Panc1 (cell line): ENCODE measurements around the gene LARGE2. TPM values are rescaled to one million over a fixed set of nuclear protein-coding genes. Genes with fewer than 3 reads are reported as not detected.

Experiments
- ATAC-seq: fragments of 200-7000 bp; cut with Tn5 transposase; 2 replicates; pipeline ENCODE4 v1.9.1; 2020; ENCODE audit warnings: mild to moderate bottlenecking, moderate library complexity
- BruUV-seq: library from RNA; stranded (reverse); fragments of 400-500 nt; replicated peaks from 2 replicates; lab custom pipeline; 2021; lab: Mats Ljungman, UMichigan
- CTCF ChIA-PET: fragments of 300-600 bp; sonication (Branson Sonifier 250); formaldehyde crosslinking; loops from one replicate; lab custom pipeline; 2022; ENCODE audit warnings: antibody characterized with exemption; lab: Charles Lee
- POLR2A ChIA-PET: fragments of 300-600 bp; sonication (Branson Sonifier 250); formaldehyde crosslinking; loops from one replicate; lab custom pipeline; 2022; ENCODE audit warnings: antibody characterized with exemption; lab: Charles Lee
- DNase-seq: peaks from one replicate; pipeline ENCODE4 v3.0.0-alpha.2; 2010; ENCODE audit warnings: low read depth, low spot score
- H3K27ac ChIP-seq: 2 replicates; pipeline ENCODE4 v1.5.1; 2011; ENCODE audit warnings: mild to moderate bottlenecking, low read length, inconsistent platforms
- H3K27me3 ChIP-seq: fragments of 200-500 bp; sonication (Bioruptor generic); 2 replicates; pipeline ENCODE4 v1.6.0; 2014; ENCODE audit warnings: low read length, inconsistent platforms; ENCODE audit not compliant: control insufficient read depth, insufficient read depth
- H3K36me3 ChIP-seq: fragments of 200-500 bp; sonication (Bioruptor generic); 2 replicates; pipeline ENCODE4 v1.5.1; 2014; ENCODE audit warnings: inconsistent platforms, mild to moderate bottlenecking, low read length, moderate library complexity; ENCODE audit not compliant: control insufficient read depth, insufficient read depth
- H3K4me1 ChIP-seq: 2 replicates; pipeline ENCODE4 v1.5.1; 2011; ENCODE audit warnings: inconsistent platforms, mild to moderate bottlenecking, low read length, moderate library complexity; ENCODE audit not compliant: control insufficient read depth, insufficient read depth
- H3K4me3 ChIP-seq, 2 experiments: 2 replicates each; pipeline ENCODE4 v1.5.1; 2011 to 2012; ENCODE audit warnings: low read depth in 2 of 2, low read length in 2 of 2, mild to moderate bottlenecking in 2 of 2, inconsistent platforms in 1 of 2, moderate library complexity in 1 of 2
- H3K9me3 ChIP-seq: fragments of 200-500 bp; sonication (Bioruptor generic); 2 replicates; pipeline ENCODE4 v1.5.1; 2014; ENCODE audit warnings: low read depth, mild to moderate bottlenecking, inconsistent platforms, low read length, moderate library complexity; ENCODE audit not compliant: control insufficient read depth, insufficient read depth
- POLR2AphosphoS5 ChIP-seq: IDR thresholded peaks from 2 replicates; pipeline ENCODE4 v1.6.1; 2012; ENCODE audit warnings: mild to moderate bottlenecking, low read depth, low read length, moderate library complexity
- REST ChIP-seq, 2 experiments: IDR thresholded peaks; 2 replicates each; pipeline ENCODE4 v1.6.1; 2011 to 2012; ENCODE audit warnings: low read depth in 2 of 2, control low read depth in 1 of 2, low read length in 1 of 2, mild to moderate bottlenecking in 1 of 2, moderate library complexity in 1 of 2; ENCODE audit not compliant: insufficient read depth in 1 of 2
- SIN3A ChIP-seq: IDR thresholded peaks from 2 replicates; pipeline ENCODE4 v1.6.1; 2012; ENCODE audit warnings: low read depth, mild to moderate bottlenecking, low read length, moderate library complexity, borderline replicate concordance; ENCODE audit not compliant: insufficient read depth
- TCF7L2 ChIP-seq: IDR thresholded peaks from 2 replicates; pipeline ENCODE4 v1.6.1; 2011; ENCODE audit warnings: mild to moderate bottlenecking, low read depth, low read length, inconsistent platforms
- in situ Hi-C: cut with HindIII; loops from 2 replicates; pipeline ENCODE4 v1.10.0; 2016; ENCODE audit warnings: low sequenced_read_pairs, low pct_unique_long_range_greater_than_20kb
- intact Hi-C: fragments of 100-400 bp; cut with micrococcal nuclease; formaldehyde crosslinking; loops from one replicate; pipeline ENCODE4 v1.10.0; 2022; ENCODE audit not compliant: unreplicated experiment
- total RNA-seq: library from RNA; stranded (reverse); gene quantifications from one replicate; pipeline ENCODE4 v1.2.1, GENCODE V29; 2021; ENCODE audit not compliant: unreplicated experiment
- TF ChIP-seq, protein P1 (sequence below): fragments of 450-650 bp; IDR thresholded peaks from 2 replicates; pipeline ENCODE4 v1.5.1; 2017; ENCODE audit warnings: mild to moderate bottlenecking

The LARGE2 gene
- total RNA-seq, 1 experiment from 2014 or later, result 1.4 TPM

DNA sequence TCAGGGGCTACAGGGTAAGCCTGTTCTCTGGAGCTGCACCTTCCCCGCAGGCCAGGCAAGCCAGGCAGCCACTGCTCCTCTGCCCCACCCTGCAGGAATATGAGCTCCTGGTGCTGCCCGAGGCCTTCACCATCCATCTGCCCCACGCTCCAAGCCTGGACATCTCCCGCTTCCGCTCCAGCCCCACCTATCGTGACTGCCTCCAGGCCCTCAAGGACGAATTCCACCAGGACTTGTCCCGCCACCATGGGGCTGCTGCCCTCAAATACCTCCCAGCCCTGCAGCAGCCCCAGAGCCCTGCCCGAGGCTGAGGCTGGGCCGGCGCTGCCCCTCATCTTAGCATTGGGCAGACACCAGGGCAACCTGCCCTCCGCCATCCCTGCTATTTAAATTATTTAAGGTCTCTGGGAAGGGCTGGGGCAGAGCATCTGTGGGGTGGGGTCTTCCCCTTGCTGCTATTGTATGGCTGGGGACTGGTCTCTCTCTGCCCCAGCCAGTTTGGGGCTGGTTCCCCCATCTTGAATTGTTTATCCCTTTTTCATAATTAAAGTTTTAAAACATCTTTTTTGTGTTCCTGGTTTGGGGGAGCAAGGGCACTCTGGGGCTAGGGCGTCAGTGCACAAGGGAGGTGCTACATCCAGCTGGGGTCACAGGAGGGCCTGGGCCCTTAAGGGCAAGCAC is 6.2 kb downstream of the LARGE2 start:
- H3K36me3 ChIP-seq, result no peaks in the 10 kb centered on the region
- ChIA-PET CTCF (interaction anchor here (0.6 kb wide), 1 partner anchor 36 kb away, joined by 3 read pairs; no protein-coding TSS in a partner anchor), POLR2A (no interaction called here)
- in situ Hi-C loops, result no loop called here
- H3K4me1 ChIP-seq, result no peaks in the 10 kb centered on the region
- no peak for TF ChIP-seq POLR2AphosphoS5
- TF ChIP-seq TCF7L2, result no peak
- TF ChIP-seq REST (IDR thresholded peaks at IDR 0.05; ENCODE audit: insufficient read depth in 1 of 2, low read depth in 2 of 2, low read length in 1 of 2), result no peak
- TF ChIP-seq, protein P1, sequence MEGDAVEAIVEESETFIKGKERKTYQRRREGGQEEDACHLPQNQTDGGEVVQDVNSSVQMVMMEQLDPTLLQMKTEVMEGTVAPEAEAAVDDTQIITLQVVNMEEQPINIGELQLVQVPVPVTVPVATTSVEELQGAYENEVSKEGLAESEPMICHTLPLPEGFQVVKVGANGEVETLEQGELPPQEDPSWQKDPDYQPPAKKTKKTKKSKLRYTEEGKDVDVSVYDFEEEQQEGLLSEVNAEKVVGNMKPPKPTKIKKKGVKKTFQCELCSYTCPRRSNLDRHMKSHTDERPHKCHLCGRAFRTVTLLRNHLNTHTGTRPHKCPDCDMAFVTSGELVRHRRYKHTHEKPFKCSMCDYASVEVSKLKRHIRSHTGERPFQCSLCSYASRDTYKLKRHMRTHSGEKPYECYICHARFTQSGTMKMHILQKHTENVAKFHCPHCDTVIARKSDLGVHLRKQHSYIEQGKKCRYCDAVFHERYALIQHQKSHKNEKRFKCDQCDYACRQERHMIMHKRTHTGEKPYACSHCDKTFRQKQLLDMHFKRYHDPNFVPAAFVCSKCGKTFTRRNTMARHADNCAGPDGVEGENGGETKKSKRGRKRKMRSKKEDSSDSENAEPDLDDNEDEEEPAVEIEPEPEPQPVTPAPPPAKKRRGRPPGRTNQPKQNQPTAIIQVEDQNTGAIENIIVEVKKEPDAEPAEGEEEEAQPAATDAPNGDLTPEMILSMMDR, result no peak
- TF ChIP-seq SIN3A, result no peak
- intact Hi-C loops, result no loop called here
- ATAC-seq (no peak), DNase-seq (no peak)
- no peaks in the 10 kb centered on the region for H3K9me3 ChIP-seq
- no peak overlapping the region for H3K4me3 ChIP-seq
- no TSS peak for BruUV-seq
- H3K27ac ChIP-seq, result no peak overlapping the region
- no peaks in the 10 kb centered on the region; the same call in 1 of the 2 replicates for H3K27me3 ChIP-seq

DNA sequence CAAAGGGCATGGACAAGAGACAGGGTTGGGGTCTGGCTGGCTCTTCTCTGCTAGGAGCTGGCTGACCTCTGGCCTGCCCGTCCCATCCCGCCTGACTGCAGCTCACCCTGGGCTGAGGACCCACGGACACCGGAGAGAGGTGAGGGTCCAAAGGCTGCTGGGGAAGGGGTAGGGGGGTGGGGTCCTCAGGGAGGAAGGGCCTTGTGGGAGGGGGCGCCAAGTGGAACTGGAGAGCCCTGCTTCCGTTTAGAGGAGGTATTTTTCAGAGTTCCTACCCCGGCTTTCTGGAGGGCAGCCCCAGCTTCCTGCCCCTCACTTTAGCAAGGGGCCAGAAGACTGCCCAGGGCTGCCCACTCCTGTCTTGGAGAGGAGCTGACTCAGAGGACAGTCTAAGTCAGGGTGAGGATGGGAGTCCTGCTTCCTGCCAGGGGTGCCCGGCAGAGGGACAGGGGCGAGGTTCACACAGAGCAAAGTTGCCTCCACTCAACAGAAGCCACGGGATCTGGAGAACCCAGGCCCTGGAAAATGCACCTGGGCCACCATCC is 7.1 kb downstream of the LARGE2 start:
- ChIA-PET CTCF (interaction anchor here (0.6 to 0.7 kb wide), 3 partner anchors 35 to 380 kb away, joined by 3 to 6 read pairs (median 3); partner anchors contain the start of gene CRY2), POLR2A (no interaction called here)
- TF ChIP-seq, protein P1, result no peak
- TF ChIP-seq SIN3A (no peak), REST (IDR thresholded peaks at IDR 0.05; ENCODE audit: insufficient read depth in 1 of 2, low read depth in 2 of 2, low read length in 1 of 2) (no peak), POLR2AphosphoS5 (no peak), TCF7L2 (no peak)
- ATAC-seq, result no peak
- no peaks in the 10 kb centered on the region for H3K9me3 ChIP-seq
- H3K27ac ChIP-seq, result no peak overlapping the region
- no peaks in the 10 kb centered on the region; the same call in 1 of the 2 replicates for H3K36me3 ChIP-seq
- in situ Hi-C loops, result no loop called here
- H3K27me3 ChIP-seq, result no peaks in the 10 kb centered on the region
- DNase-seq, result no peak
- no TSS peak for BruUV-seq
- intact Hi-C loops, result no loop called here
- H3K4me3 ChIP-seq, result no peak overlapping the region
- H3K4me1 ChIP-seq, result no peaks in the 10 kb centered on the region
